ENCODE results near the gene RUFY3.
"Not testable (repeated sequence)": the region's sequence is repeated elsewhere in the genome, so short reads cannot be mapped to it uniquely, and the experiment has no call there.

RUFY3 gene

GRCh38 chr4:70739496-70740337 lies 18.0 kb downstream of the RUFY3 start:
- DNase-seq, result no peak

DNA sequence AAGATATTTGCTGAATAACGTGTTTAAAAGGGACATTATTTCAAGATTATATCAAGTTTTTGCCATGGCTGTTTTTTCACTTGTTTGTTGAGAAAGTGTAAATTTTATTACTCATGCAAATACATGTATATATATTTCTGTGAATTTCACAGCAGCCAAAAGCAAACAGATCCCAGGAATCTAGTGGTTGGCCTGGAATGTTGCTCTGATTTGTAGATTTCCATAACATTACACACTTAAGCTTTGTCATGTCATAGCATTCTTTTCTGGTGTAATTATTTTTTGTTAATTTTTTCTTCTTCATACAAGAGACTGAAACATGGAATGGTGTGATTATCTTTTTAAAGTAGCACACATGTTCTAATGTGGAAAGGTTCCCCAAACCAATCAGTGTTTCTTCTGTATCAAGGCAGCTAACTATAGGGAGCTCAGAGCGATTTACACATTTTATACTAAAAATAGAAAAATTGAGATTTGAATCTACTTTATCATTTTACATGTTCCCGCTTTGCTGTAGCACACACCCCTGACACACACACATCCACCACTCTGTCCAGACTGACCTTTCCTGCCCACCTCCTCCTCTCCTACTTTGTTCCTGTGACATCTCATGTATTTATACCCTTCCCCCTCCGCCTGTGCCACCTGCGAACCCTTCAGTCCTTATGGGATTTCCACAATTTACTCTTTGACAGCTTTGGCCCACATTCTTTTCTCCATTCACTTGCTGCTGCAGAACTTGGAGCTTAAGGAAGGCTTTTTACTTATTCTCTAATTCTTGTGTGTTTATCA lies 20.3 kb downstream of the RUFY3 start:
- no peak for DNase-seq

- DNase-seq, result no peak
These were observed 22.0 kb downstream of the RUFY3 start for GRCh38 chr4:70743731-70744130.

- no peak for DNase-seq
These were observed 24.5 kb downstream of the RUFY3 start for GRCh38 chr4:70746179-70746839.

GRCh38 chr4:70747874-70748273 lies 26.1 kb downstream of the RUFY3 start:
- DNase-seq, result no peak

DNA sequence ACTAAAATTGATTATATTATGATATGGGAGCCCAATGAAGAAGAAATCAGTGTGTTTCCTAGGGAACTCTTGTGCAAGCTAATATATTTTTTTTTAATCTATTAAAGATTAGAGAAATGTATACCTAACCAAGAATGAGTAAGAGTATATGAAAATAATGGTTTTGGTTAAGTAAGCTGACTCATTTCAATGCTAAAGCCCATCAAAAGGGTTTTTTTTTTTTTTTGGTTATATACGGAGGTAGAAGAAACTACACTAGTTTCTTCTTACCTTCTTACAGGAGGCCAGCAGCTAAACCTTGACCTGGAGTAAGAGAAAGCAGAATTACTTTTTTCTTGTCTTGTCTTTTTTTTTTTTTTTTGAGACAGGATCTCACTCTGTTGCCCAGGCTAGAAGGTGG lies 27.5 kb downstream of the RUFY3 start:
- DNase-seq, result no peak

DNA sequence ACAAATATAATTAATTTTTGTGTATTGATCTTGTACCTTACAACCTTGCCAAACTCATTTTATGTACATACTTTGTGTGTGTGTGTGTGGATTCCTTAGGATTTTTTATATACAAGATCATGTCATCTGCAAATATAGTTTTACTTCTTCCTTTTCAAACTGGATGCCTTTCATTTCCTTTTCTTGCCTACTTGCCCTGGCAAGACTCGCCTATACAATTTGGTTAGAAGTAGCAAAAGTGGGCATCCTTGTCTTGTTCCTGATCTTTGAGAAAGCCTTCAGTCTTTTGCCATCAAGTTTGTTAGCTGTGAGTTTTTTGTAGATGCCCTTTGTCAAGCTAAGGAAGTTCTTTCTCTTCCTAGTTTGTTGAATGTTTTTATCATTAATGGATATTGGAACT lies 30.5 kb downstream of the RUFY3 start:
- DNase-seq, result no peak

- DNase-seq, result no peak
These were observed 31.9 kb downstream of the RUFY3 start for GRCh38 chr4:70753630-70754029.

GRCh38 chr4:70754470-70754869 lies 32.7 kb downstream of the RUFY3 start:
- no peak for DNase-seq

DNA sequence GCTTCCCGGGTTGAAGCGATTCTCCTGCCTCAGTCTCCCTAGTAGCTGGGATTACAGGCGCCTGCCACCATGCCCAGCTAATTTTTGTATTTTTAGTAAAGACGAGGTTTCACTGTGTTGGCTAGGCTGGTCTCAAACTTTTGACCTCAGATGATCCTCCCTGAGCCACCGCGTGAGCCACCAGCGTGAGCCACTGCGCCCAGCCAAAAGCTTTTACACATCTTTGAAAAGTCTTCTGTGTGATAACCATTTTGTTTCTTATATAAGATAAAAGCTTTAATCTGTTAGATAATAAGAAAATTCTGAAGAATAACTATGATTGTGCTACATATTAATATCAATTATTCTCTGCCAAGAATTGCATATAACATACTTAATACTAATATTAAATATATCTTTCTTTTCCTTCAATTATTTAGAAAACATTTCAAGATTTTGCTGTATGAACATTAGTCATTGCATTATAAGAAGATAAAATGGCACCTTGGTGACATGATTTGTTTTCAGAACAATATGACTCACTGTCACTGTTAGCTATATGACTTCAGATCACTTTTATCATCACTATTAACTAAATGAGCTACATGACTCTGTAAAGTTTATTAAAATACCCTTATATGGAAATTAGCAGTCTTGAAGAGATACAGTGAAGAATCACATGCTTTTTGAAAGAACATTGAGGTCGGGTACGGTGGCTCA lies 33.4 kb downstream of the RUFY3 start:
- no peak for DNase-seq

DNA sequence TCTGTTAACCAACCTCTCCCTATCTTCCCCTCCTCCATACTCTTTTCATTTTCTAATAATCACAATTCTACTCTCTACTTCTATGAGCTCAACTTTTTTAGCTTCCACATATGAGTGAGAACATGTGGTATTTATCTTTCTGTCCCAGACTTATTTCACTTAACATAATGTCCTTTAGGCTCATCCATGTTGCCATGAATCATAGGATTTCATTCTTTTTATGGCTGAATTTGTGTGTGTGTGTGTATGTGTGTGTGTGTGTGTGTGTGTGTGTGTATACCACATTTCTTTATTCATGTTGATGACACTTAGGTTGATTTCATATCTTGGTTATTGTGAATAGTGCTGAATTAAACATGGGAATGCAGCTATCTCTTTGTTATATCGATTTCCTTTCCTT lies 37.4 kb downstream of the RUFY3 start:
- no peak for DNase-seq

DNA sequence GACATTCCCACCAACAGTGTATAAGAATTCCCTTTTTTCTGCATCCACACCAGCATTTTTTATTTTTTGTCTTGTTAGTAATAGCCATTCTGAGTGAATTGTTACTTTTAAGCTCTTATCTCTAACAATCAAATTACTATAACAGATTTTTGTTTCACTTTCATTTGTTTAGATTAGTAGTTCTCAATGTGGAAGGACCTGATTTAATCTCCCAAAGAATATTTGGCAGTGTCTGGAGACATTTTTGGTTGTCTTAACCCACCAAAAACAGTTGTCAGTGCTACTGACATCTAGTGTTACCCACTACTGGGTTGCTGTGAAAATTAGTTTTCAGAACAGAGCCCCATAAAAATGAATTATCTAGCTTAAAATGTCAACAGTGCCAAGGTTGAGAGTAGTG lies 37.9 kb downstream of the RUFY3 start:
- DNase-seq, result no peak

- DNase-seq, result no peak
These were observed 38.9 kb downstream of the RUFY3 start for GRCh38 chr4:70760662-70761061.

GRCh38 chr4:70761276-70761816 lies 39.6 kb downstream of the RUFY3 start:
- no peak for DNase-seq

DNA sequence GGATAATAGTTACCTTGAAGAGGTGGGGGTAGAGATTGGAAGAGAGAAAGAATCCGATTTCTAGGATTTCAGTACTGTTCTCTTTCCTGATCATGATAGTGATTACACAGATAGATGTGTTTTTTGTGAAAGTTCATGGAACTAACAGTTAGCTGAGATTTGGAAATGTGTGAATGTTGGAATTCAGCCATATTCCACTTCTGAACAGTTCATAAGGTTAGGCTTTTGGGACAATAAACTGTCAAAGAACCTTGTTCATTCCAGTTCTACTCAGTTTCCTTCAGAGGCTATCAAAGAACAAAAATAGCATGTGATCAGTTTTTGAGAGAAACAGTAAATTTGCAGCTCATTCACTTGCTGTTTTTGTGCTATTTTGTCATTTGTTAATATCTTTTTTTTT lies 43.6 kb downstream of the RUFY3 start:
- DNase-seq, result no peak

DNA sequence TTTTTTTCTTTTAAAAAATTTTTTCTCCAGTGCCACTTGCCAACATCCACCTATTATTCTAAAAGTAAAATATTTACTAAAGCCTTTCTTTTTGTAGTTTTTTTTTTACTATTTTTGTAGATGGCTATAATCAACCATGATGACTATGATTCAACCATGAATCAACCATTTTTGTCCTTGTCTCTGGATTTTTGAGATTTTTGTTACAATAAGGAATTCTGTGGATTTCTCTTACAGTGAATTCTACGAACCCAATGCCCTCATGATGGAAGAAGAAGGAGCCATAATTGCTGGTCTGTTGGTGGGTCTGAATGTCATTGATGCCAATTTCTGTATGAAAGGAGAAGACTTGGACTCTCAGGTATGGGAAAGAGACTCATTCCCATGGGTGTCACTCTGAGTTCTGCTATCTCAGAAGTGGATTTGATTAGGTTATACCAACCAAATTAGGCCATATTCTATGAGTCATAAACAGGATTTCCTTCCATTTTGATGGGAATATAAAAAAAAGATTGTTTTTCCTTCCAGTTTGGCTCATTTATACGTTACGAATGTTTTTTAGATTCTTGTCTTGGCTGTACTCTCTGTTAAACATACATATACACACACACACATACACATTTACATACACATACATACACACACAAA lies 46.7 kb downstream of the RUFY3 start:
- DNase-seq, result no peak

DNA sequence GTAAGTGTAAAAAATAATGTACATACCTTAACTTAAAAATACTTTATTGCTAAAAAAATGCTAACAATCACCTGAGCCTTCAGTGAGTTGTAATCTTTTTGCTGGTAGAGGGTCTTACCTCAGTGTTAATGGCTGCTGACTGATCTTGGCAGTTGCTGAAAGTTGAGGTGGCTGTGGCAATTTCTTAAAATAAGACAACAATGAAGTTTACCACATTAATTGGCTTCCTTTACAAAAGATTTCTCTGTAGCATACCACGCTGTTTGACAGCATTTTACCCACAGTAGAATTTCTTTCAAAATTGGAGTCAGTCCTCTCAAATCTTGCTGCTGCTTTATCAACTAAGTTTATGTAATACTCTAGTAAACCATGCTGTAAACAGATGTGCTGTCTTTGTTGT lies 47.6 kb downstream of the RUFY3 start:
- not testable (repeated sequence) for DNase-seq

DNA sequence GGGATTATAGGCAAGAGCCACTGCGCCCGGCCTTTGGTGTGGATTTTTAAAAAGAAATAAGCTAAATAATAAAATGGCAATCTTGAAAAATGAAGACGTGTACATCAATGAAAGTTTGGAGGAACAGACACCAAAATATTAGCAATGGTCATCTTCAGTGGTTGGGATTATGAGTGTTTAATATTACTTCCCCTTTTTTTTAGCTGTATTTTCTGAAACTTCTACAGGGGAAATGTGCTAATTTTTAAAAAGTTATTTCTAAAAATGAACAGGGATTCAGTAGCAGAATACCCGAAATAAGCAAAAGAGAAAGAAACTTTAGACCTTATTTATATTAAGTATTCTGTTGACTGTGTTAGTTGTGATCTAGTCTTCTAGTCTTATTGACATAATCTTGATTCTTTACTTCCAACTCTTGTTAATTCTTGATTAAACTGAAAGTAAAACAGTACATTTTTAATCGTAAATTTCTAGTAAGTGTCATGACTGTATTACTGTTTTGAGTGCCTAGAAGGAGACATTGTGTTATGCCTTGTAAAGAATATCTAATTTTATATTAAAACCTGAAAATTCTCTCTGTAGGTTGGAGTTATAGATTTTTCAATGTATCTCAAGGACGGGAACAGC lies 51.3 kb downstream of the RUFY3 start:
- no peak for DNase-seq

- DNase-seq, result no peak
These were observed 57.2 kb downstream of the RUFY3 start for GRCh38 chr4:70778888-70779422.

- no peak for DNase-seq
These were observed 61.3 kb downstream of the RUFY3 start for GRCh38 chr4:70783096-70783495.

- DNase-seq, result no peak
These were observed 65.7 kb downstream of the RUFY3 start for GRCh38 chr4:70787496-70787895.

- DNase-seq, result no peak
These were observed 67.0 kb downstream of the RUFY3 start for GRCh38 chr4:70788733-70789132.

Data from SHP77 treated with DMSO at 0.1 percent for 48 hours (cell line).